SK-N-SH (cell line): ENCODE data around the gene LIPE. TPM values are rescaled to one million over a fixed set of nuclear protein-coding genes. Genes with fewer than 3 reads are reported as not detected.

Source experiments
- CTCF ChIA-PET: fragments of 300-600, 350-600 bp; formaldehyde crosslinking; extraction: SDS; loops from one replicate; lab custom pipeline; 2021; lab: Yijun Ruan, JAX
- POLR2A ChIA-PET: fragments of 350-600 bp; sonication (Branson Sonifier 250); formaldehyde crosslinking; extraction: SDS; loops from one replicate; lab custom pipeline; 2020; ENCODE audit warnings: antibody characterized with exemption, inconsistent platforms; lab: Yijun Ruan, JAX
- DNase-seq: peaks from one replicate; pipeline ENCODE4 v3.0.0; 2012
- H2AFZ ChIP-seq: fragments of 200-600 bp; sonication (generic); 2 replicates; pipeline ENCODE4 v1.8.1; 2016; ENCODE audit warnings: antibody characterized with exemption, mild to moderate bottlenecking, low read depth
- H3F3A ChIP-seq: fragments of 200-600 bp; sonication (generic); replicated peaks from 2 replicates; pipeline ENCODE3; 2016; ENCODE audit warnings: antibody characterized with exemption, mild to moderate bottlenecking; ENCODE audit not compliant: insufficient read depth
- H3K27ac ChIP-seq, 2 experiments: fragments of 200-500 bp in 1 of 2; fragments of 200-600 bp in 1 of 2; sonication (Bioruptor generic) in 1 of 2; sonication (generic), shearing (Covaris generic) in 1 of 2; 2 replicates each; pipeline versions ENCODE4 v1.5.1 to v1.6.1; 2014 to 2016; ENCODE audit warnings: low read depth in 2 of 2, inconsistent platforms in 1 of 2, low read length in 1 of 2, mild to moderate bottlenecking in 1 of 2, mixed read lengths in 1 of 2
- H3K27me3 ChIP-seq: fragments of 200-600 bp; sonication (generic), shearing (Covaris generic); 2 replicates; pipeline ENCODE4 v1.6.1; 2016; ENCODE audit warnings: mixed run types; ENCODE audit not compliant: insufficient read depth
- H3K36me3 ChIP-seq, 2 experiments: fragments of 200-500 bp in 1 of 2; fragments of 200-600 bp in 1 of 2; sonication (Bioruptor generic) in 1 of 2; sonication (generic) in 1 of 2; replicated peaks in 1 of 2; 2 replicates each; pipeline versions ENCODE3 to v1.5.1; 2014 to 2016; ENCODE audit warnings: low read length in 1 of 2, mild to moderate bottlenecking in 1 of 2; ENCODE audit not compliant: insufficient read depth in 2 of 2, control insufficient read depth in 1 of 2
- H3K4me1 ChIP-seq, 2 experiments: fragments of 200-500 bp in 1 of 2; fragments of 200-600 bp in 1 of 2; sonication (Bioruptor generic) in 1 of 2; sonication (generic), shearing (Covaris generic) in 1 of 2; 2 replicates each; pipeline versions ENCODE4 v1.5.1 to v1.6.1; 2014 to 2016; ENCODE audit warnings: low read depth in 1 of 2, low read length in 1 of 2, mixed run types in 1 of 2; ENCODE audit not compliant: insufficient read depth in 2 of 2, control insufficient read depth in 1 of 2
- H3K4me2 ChIP-seq: fragments of 200-600 bp; sonication (generic), shearing (Covaris generic); 2 replicates; pipeline ENCODE4 v1.6.1; 2017; ENCODE audit warnings: mixed run types
- H3K4me3 ChIP-seq, 2 experiments: fragments of 200-500 bp in 1 of 2; fragments of 200-600 bp in 1 of 2; sonication (Bioruptor generic) in 1 of 2; sonication (generic), shearing (Covaris generic) in 1 of 2; 2 replicates each; pipeline versions ENCODE4 v1.5.1 to v1.8.1; 2014 to 2016; ENCODE audit warnings: low read depth in 2 of 2, inconsistent platforms in 1 of 2, low read length in 1 of 2, mild to moderate bottlenecking in 1 of 2, mixed read lengths in 1 of 2, moderate library complexity in 1 of 2
- H3K79me2 ChIP-seq: fragments of 200-600 bp; sonication (generic); 2 replicates; pipeline ENCODE4 v1.8.1; 2017; ENCODE audit warnings: mild to moderate bottlenecking; ENCODE audit not compliant: insufficient read depth
- H3K9ac ChIP-seq: fragments of 200-600 bp; sonication (generic); 2 replicates; pipeline ENCODE4 v1.6.1; 2017; ENCODE audit warnings: mixed run types
- H3K9me2 ChIP-seq: fragments of 200-600 bp; sonication (generic); 2 replicates; pipeline ENCODE4 v1.6.1; 2017; ENCODE audit warnings: mixed run types
- H3K9me3 ChIP-seq: fragments of 200-600 bp; sonication (generic); 2 replicates; pipeline ENCODE4 v1.6.1; 2017; ENCODE audit warnings: mixed run types, mild to moderate bottlenecking, moderate library complexity
- H4K20me1 ChIP-seq: fragments of 200-600 bp; sonication (generic); 2 replicates; pipeline ENCODE4 v1.6.1; 2017; ENCODE audit warnings: mild to moderate bottlenecking, mixed run types; ENCODE audit not compliant: insufficient read depth
- CHD2 ChIP-seq: fragments of 150-350 bp; IDR thresholded peaks from 2 replicates; pipeline ENCODE4 v1.6.1; 2018; ENCODE audit warnings: low read length; ENCODE audit not compliant: partially characterized antibody
- CTCF ChIP-seq: fragments of 200-600 bp; sonication (generic); IDR thresholded peaks from 2 replicates; pipeline ENCODE4 v1.6.1; 2017; ENCODE audit warnings: antibody characterized with exemption, mild to moderate bottlenecking, moderate library complexity
- EZH2phosphoT487 ChIP-seq: fragments of 200-600 bp; sonication (generic); IDR thresholded peaks from 2 replicates; pipeline ENCODE4 v1.6.1; 2017; ENCODE audit warnings: low read depth, mixed run types, mild to moderate bottlenecking, antibody characterized with exemption, moderate library complexity, borderline replicate concordance
- FOXJ3 ChIP-seq: sonication (generic); formaldehyde crosslinking; IDR thresholded peaks from 2 replicates; pipeline ENCODE4 v1.5.1; 2020; ENCODE audit warnings: mild to moderate bottlenecking, missing genetic modification reagents
- IRF3 ChIP-seq: fragments of 150-350 bp; IDR thresholded peaks from 2 replicates; pipeline ENCODE4 v1.6.1; 2016; ENCODE audit warnings: mild to moderate bottlenecking, low read depth, low read length
- JUND ChIP-seq: IDR thresholded peaks from 2 replicates; pipeline ENCODE4 v1.4.0; 2012
- MEF2A ChIP-seq: IDR thresholded peaks from 2 replicates; pipeline ENCODE4 v1.4.0; 2012; ENCODE audit warnings: low read depth, borderline replicate concordance
- MXI1 ChIP-seq: IDR thresholded peaks from 2 replicates; pipeline ENCODE4 v1.6.1; 2012; ENCODE audit warnings: mild to moderate bottlenecking, low read depth, low read length, improper control_type of control experiment
- PBX3 ChIP-seq: IDR thresholded peaks from 2 replicates; pipeline ENCODE4; 2012
- RFX5 ChIP-seq: IDR thresholded peaks from 2 replicates; pipeline ENCODE4 v1.6.1; 2012; ENCODE audit warnings: mild to moderate bottlenecking, improper control_type of control experiment, low read length
- RXRA ChIP-seq: IDR thresholded peaks from 2 replicates; pipeline ENCODE4 v1.4.0; 2012; ENCODE audit warnings: low read depth, mild to moderate bottlenecking, borderline replicate concordance
- TAF1 ChIP-seq: IDR thresholded peaks from 2 replicates; pipeline ENCODE4 v1.6.1; 2012; ENCODE audit warnings: low read depth, mild to moderate bottlenecking, low read length, moderate library complexity, borderline replicate concordance
- TCF12 ChIP-seq: IDR thresholded peaks from 2 replicates; pipeline ENCODE4 v1.4.0; 2012
- TEAD4 ChIP-seq: IDR thresholded peaks from 2 replicates; pipeline ENCODE4 v1.4.0; 2012; ENCODE audit warnings: mild to moderate bottlenecking, borderline replicate concordance; ENCODE audit not compliant: insufficient read depth
- USF1 ChIP-seq: IDR thresholded peaks from 2 replicates; pipeline ENCODE4 v1.4.0; 2012; ENCODE audit warnings: low read depth, borderline replicate concordance
- YY1 ChIP-seq: IDR thresholded peaks from 2 replicates; pipeline ENCODE4 v1.4.0; 2012; ENCODE audit warnings: low read depth, mild to moderate bottlenecking
- WGBS: methylation state at CpG from one replicate; pipeline ENCODE4 v1.1.6; 2017; ENCODE audit warnings: low lambda C conversion rate; 5-methylcytosine and 5-hydroxymethylcytosine counted together
- polyA plus RNA-seq, 3 experiments: library from polyadenylated mRNA; depleted of rRNA; stranded (reverse); fragments of >200 nt; gene quantifications; 2 replicates each; pipeline ENCODE4 v1.2.3, GENCODE V29; 2012
- TF ChIP-seq, protein P1 (sequence below): IDR thresholded peaks from 2 replicates; pipeline ENCODE4 v1.4.0; 2012; ENCODE audit warnings: low read depth

LIPE gene
- polyA plus RNA-seq, 1 of the 3 experiments (the other 2 are of a cell fraction), result 4.4 TPM

GRCh38 chr19:42473686-42474085 lies 46.5 kb upstream of the LIPE start:
- Histone ChIP-seq H3K4me2 (no peak overlapping the region), H3K9me3 (no peaks in the 10 kb centered on the region), H3K9ac (no peak overlapping the region)
- 72% methylated on average over 6 of the region's 6 CpGs for WGBS
- no peak for TF ChIP-seq EZH2phosphoT487
- no peak for TF ChIP-seq MEF2A
- no peak for TF ChIP-seq RFX5
- TF ChIP-seq JUND, result no peak
- TF ChIP-seq USF1, result no peak
- TF ChIP-seq MXI1, result no peak
- TF ChIP-seq, protein P1, sequence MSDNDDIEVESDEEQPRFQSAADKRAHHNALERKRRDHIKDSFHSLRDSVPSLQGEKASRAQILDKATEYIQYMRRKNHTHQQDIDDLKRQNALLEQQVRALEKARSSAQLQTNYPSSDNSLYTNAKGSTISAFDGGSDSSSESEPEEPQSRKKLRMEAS, result no peak
- TF ChIP-seq RXRA, result no peak
- no peak for TF ChIP-seq YY1
- no peak for TF ChIP-seq IRF3
- no peak for TF ChIP-seq TAF1
- TF ChIP-seq PBX3, result no peak
- TF ChIP-seq, all 33 proteins: peak for 0
- ChIA-PET CTCF (interaction anchor here (1.6 to 3.0 kb wide), 2 partner anchors 35 to 56 kb away, joined by 8 to 12 read pairs; no protein-coding TSS in a partner anchor), POLR2A (no interaction called here)
- Histone ChIP-seq H3K27ac (no peak overlapping the region), H4K20me1 (no peaks in the 10 kb centered on the region), H3K4me3 (no peak overlapping the region), H2AFZ (no peak overlapping the region), H3F3A (no peaks in the 10 kb centered on the region), H3K79me2 (no peaks in the 10 kb centered on the region), H3K36me3 (no peaks in the 10 kb centered on the region), H3K4me1 (no peaks in the 10 kb centered on the region), H3K27me3 (no peaks in the 10 kb centered on the region), H3K9me2 (no peaks in the 10 kb centered on the region)
- no peak for DNase-seq

DNA sequence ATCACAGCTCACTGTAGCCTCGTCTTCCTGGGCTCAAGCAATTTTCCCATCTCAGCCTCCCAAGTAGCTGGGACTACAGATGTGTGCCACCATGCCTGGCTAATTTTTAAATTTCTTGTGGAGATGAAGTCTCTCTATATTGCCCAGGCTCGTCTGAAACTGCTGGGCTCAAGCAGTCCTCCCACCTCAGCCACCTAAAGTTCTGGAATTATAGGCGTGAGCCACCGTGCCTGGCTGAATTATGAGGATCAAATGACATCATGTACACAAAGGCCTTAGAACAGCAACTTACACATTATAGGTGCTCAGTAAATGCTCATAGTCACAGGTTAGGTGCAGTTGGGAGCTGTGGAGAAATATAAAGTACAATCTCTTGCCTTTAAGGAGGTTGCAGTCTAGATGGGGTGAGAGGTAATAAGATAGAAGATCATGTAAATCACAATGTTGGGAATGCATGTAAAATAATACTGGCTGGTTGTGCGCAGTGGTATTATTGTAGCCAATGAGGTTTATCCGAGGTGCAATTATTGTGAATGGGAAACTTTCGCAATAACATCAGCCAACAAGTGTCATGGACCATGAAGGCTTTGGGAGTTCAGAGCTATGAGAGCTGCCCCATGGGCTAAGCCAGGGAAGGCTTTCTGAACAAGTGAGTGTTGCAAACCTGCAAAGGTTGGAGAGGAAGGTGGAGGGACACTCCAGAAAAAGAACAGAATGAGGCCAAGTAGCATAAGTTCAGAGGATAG lies 45.4 kb upstream of the LIPE start:
- no peak overlapping the region for H3K4me3 ChIP-seq
- 81% methylated on average over 7 of the region's 7 CpGs for WGBS
- no peaks in the 10 kb centered on the region for H3F3A ChIP-seq
- H3K36me3 ChIP-seq, result no peaks in the 10 kb centered on the region
- no peak for DNase-seq
- H2AFZ ChIP-seq, result no peak overlapping the region
- CTCF ChIA-PET, result interaction anchor here (1.1 to 1.9 kb wide), 4 partner anchors 11 to 57 kb away, joined by 3 to 8 read pairs (median 6); partner anchors contain the start of gene CEACAM1
- H3K9me3 ChIP-seq, result no peaks in the 10 kb centered on the region
- no peaks in the 10 kb centered on the region for H3K79me2 ChIP-seq
- POLR2A ChIA-PET, result no interaction called here
- H3K9me2 ChIP-seq, result no peaks in the 10 kb centered on the region
- H3K27me3 ChIP-seq, result no peaks in the 10 kb centered on the region
- H3K27ac ChIP-seq, result no peak overlapping the region
- TF ChIP-seq CTCF (no peak), FOXJ3 (CRISPR knock-in tag) (no peak), CHD2 (no peak), TEAD4 (no peak), TCF12 (no peak)
- TF ChIP-seq, all 33 proteins: peak for 0
- Histone ChIP-seq H4K20me1 (no peaks in the 10 kb centered on the region), H3K4me2 (no peak overlapping the region), H3K4me1 (peaks cover 0 to 2% of the 10 kb centered on the region in 2 experiments; a peak in 2 of 4 replicates), H3K9ac (no peak overlapping the region)
